ENCODE data around the gene CCDC169. TPM values are rescaled to one million over a fixed set of nuclear protein-coding genes. Genes with fewer than 3 reads are reported as not detected.
"Not testable (repeated sequence)": the region's sequence is repeated elsewhere in the genome, so short reads cannot be mapped to it uniquely, and the experiment has no call there.

The CCDC169 gene
- total RNA-seq, 1 experiment from 2014 or later, result 5.0 TPM

GRCh38 chr13:36331280-36331679 is 33.7 kb upstream of the CCDC169 start:
- no peak overlapping the region for H3K4me3 ChIP-seq
- peaks cover 89% of the 10 kb centered on the region for H3K36me3 ChIP-seq
- no peak for DNase-seq (ENCODE audit: low read depth in 1 of 2, low spot score in 2 of 2)

GRCh38 chr13:36329361-36329760 is 31.7 kb upstream of the CCDC169 start:
- no peaks in the 10 kb centered on the region for H3K9me3 ChIP-seq (replicated peaks)
- peaks cover 94% of the 10 kb centered on the region for H3K36me3 ChIP-seq
- DNase-seq (ENCODE audit: low read depth in 1 of 2, low spot score in 2 of 2), result no peak
- peaks cover 25% of the 10 kb centered on the region for H3K4me1 ChIP-seq (replicated peaks)
- H3K27me3 ChIP-seq (replicated peaks), result no peaks in the 10 kb centered on the region
- no peak overlapping the region for H3K27ac ChIP-seq
- H3K4me3 ChIP-seq, result no peak overlapping the region

More at GRCh38 chr13:36331280-36331679, 33.7 kb upstream of the CCDC169 start:
- Histone ChIP-seq H3K27me3 (replicated peaks) (no peaks in the 10 kb centered on the region), H3K27ac (no peak overlapping the region), H3K4me1 (replicated peaks) (peaks cover 10% of the 10 kb centered on the region; the same call in 1 of the 2 replicates), H3K9me3 (replicated peaks) (no peaks in the 10 kb centered on the region)

GRCh38 chr13:36328821-36329220 is 31.2 kb upstream of the CCDC169 start:
- H3K4me3 ChIP-seq, result no peak overlapping the region
- no peaks in the 10 kb centered on the region for H3K27me3 ChIP-seq (replicated peaks)
- peaks cover 91% of the 10 kb centered on the region for H3K36me3 ChIP-seq
- DNase-seq (ENCODE audit: low read depth in 1 of 2, low spot score in 2 of 2), result no peak
- H3K27ac ChIP-seq, result no peak overlapping the region
- H3K4me1 ChIP-seq (replicated peaks), result peaks cover 26% of the 10 kb centered on the region
- no peaks in the 10 kb centered on the region for H3K9me3 ChIP-seq (replicated peaks)

GRCh38 chr13:36325912-36326311 is 28.3 kb upstream of the CCDC169 start:
- Histone ChIP-seq H3K9me3 (replicated peaks) (no peaks in the 10 kb centered on the region), H3K4me1 (replicated peaks) (peaks cover 33% of the 10 kb centered on the region), H3K4me3 (no peak overlapping the region), H3K27me3 (replicated peaks) (no peaks in the 10 kb centered on the region), H3K27ac (no peak overlapping the region), H3K36me3 (peaks cover 83% of the 10 kb centered on the region)
- DNase-seq (ENCODE audit: low read depth in 1 of 2, low spot score in 2 of 2), result no peak

GRCh38 chr13:36324881-36325280 is 27.3 kb upstream of the CCDC169 start:
- DNase-seq (ENCODE audit: low read depth in 1 of 2, low spot score in 2 of 2); H3K9me3 ChIP-seq (replicated peaks); H3K27me3 ChIP-seq (replicated peaks); H3K4me3 ChIP-seq: not testable (repeated sequence)
- H3K27ac ChIP-seq, result peak overlapping the region; percentile 89
- peaks cover 33% of the 10 kb centered on the region for H3K4me1 ChIP-seq (replicated peaks)
- H3K36me3 ChIP-seq, result peaks cover 74% of the 10 kb centered on the region

- H3K4me3 ChIP-seq, result no peak overlapping the region
- no peaks in the 10 kb centered on the region for H3K27me3 ChIP-seq (replicated peaks)
- H3K9me3 ChIP-seq (replicated peaks), result no peaks in the 10 kb centered on the region
- H3K27ac ChIP-seq, result peak overlapping the region; percentile 89
- H3K4me1 ChIP-seq (replicated peaks), result peaks cover 33% of the 10 kb centered on the region
- H3K36me3 ChIP-seq, result peaks cover 66% of the 10 kb centered on the region
- DNase-seq (ENCODE audit: low read depth in 1 of 2, low spot score in 2 of 2), result peak; percentile 52 to 85
Measured at GRCh38 chr13:36323951-36324566, 26.4 kb upstream of the CCDC169 start.

- Histone ChIP-seq H3K36me3 (peaks cover 59% of the 10 kb centered on the region), H3K4me3 (no peak overlapping the region), H3K27ac (peak overlapping the region; percentile 89), H3K4me1 (replicated peaks) (peaks cover 33% of the 10 kb centered on the region), H3K27me3 (replicated peaks) (no peaks in the 10 kb centered on the region), H3K9me3 (replicated peaks) (no peaks in the 10 kb centered on the region)
- no peak for DNase-seq (ENCODE audit: low read depth in 1 of 2, low spot score in 2 of 2)
Measured at GRCh38 chr13:36323408-36323807, 25.8 kb upstream of the CCDC169 start.

GRCh38 chr13:36319793-36320192 is 22.2 kb upstream of the CCDC169 start:
- Histone ChIP-seq H3K36me3 (peaks cover 37% of the 10 kb centered on the region), H3K4me1 (replicated peaks) (peaks cover 28% of the 10 kb centered on the region)
- H3K9me3 ChIP-seq (replicated peaks); H3K4me3 ChIP-seq; DNase-seq (ENCODE audit: low read depth in 1 of 2, low spot score in 2 of 2); H3K27ac ChIP-seq; H3K27me3 ChIP-seq (replicated peaks): not testable (repeated sequence)

GRCh38 chr13:36313047-36313969 is 15.7 kb upstream of the CCDC169 start:
- no peak for DNase-seq (ENCODE audit: low read depth in 1 of 2, low spot score in 2 of 2)
- no peaks in the 10 kb centered on the region for H3K27me3 ChIP-seq (replicated peaks)

GRCh38 chr13:36310417-36311108 is 12.9 kb upstream of the CCDC169 start:
- H3K4me3 ChIP-seq, result no peak overlapping the region
- no peaks in the 10 kb centered on the region for H3K9me3 ChIP-seq (replicated peaks)
- H3K4me1 ChIP-seq (replicated peaks), result peaks cover 14% of the 10 kb centered on the region
- H3K36me3 ChIP-seq, result peaks cover 77% of the 10 kb centered on the region
- DNase-seq (ENCODE audit: low read depth in 1 of 2, low spot score in 2 of 2), result no peak
- no peaks in the 10 kb centered on the region for H3K27me3 ChIP-seq (replicated peaks)
- no peak overlapping the region for H3K27ac ChIP-seq

More at GRCh38 chr13:36313047-36313969, 15.7 kb upstream of the CCDC169 start:
- H3K27ac ChIP-seq, result peak overlapping the region; percentile 31; the same call in 1 of the 2 replicates
- H3K36me3 ChIP-seq, result peaks cover 75% of the 10 kb centered on the region
- H3K9me3 ChIP-seq (replicated peaks), result no peaks in the 10 kb centered on the region
- no peak overlapping the region for H3K4me3 ChIP-seq
- H3K4me1 ChIP-seq (replicated peaks), result peaks cover 19% of the 10 kb centered on the region

GRCh38 chr13:36302289-36302688 is 4.7 kb upstream of the CCDC169 start:
- Histone ChIP-seq H3K4me3 (no peak overlapping the region), H3K36me3 (peaks cover 36% of the 10 kb centered on the region), H3K4me1 (replicated peaks) (peaks cover 34% of the 10 kb centered on the region), H3K27ac (no peak overlapping the region), H3K9me3 (replicated peaks) (no peaks in the 10 kb centered on the region), H3K27me3 (replicated peaks) (no peaks in the 10 kb centered on the region)
- no peak for DNase-seq (ENCODE audit: low read depth in 1 of 2, low spot score in 2 of 2)

GRCh38 chr13:36299469-36299868 is 1.9 kb upstream of the CCDC169 start:
- not testable (repeated sequence) for H3K27me3 ChIP-seq (replicated peaks); H3K9me3 ChIP-seq (replicated peaks); DNase-seq (ENCODE audit: low read depth in 1 of 2, low spot score in 2 of 2); H3K4me3 ChIP-seq
- H3K36me3 ChIP-seq, result peaks cover 27% of the 10 kb centered on the region
- peaks cover 45% of the 10 kb centered on the region for H3K4me1 ChIP-seq (replicated peaks)
- H3K27ac ChIP-seq, result peak overlapping the region; percentile 97

GRCh38 chr13:36298535-36299068 is 988 bp upstream of the CCDC169 start:
- H3K27me3 ChIP-seq (replicated peaks), result no peaks in the 10 kb centered on the region
- DNase-seq (ENCODE audit: low read depth in 1 of 2, low spot score in 2 of 2), result peak; percentile 79 to 88

More at GRCh38 chr13:36298535-36299068, 988 bp upstream of the CCDC169 start:
- H3K36me3 ChIP-seq, result peaks cover 23% of the 10 kb centered on the region
- peak overlapping the region; percentile 51 for H3K4me3 ChIP-seq
- no peaks in the 10 kb centered on the region for H3K9me3 ChIP-seq (replicated peaks)
- H3K4me1 ChIP-seq (replicated peaks), result peaks cover 45% of the 10 kb centered on the region
- H3K27ac ChIP-seq, result peak overlapping the region; percentile 97
